Memory B cell (primary cell): ENCODE data around the gene TNIK.

ENCODE experiments used
- ATAC-seq: fragments of 150-1000 bp; cut with Tn5 transposase; 2 replicates; pipeline ENCODE4 v1.10.0; 2021; ENCODE audit warnings: low read depth, mild to moderate bottlenecking, moderate library complexity
- DNase-seq, 2 donors: peaks; one replicate each; pipeline ENCODE4 v3.0.0; 2022; ENCODE audit warnings: low spot score in 2 of 2
- H3K27ac Mint-ChIP-seq: one replicate; pipeline ENCODE4 v1.8.0; 2022; ENCODE audit warnings: mild to moderate bottlenecking, moderate library complexity, mixed read lengths
- H3K27me3 Mint-ChIP-seq: one replicate; pipeline ENCODE4 v1.8.0; 2022; ENCODE audit warnings: mixed read lengths
- H3K36me3 Mint-ChIP-seq: one replicate; pipeline ENCODE4 v1.8.0; 2022; ENCODE audit warnings: mild to moderate bottlenecking, mixed read lengths
- H3K4me1 Mint-ChIP-seq: one replicate; pipeline ENCODE4 v1.8.0; 2022; ENCODE audit warnings: mixed read lengths
- H3K4me3 Mint-ChIP-seq: one replicate; pipeline ENCODE4 v1.8.0; 2022; ENCODE audit warnings: mild to moderate bottlenecking, moderate library complexity, mixed read lengths
- H3K9me3 Mint-ChIP-seq: one replicate; pipeline ENCODE4 v1.8.0; 2022; ENCODE audit warnings: mixed read lengths

The TNIK gene

GRCh38 chr3:171229173-171229572, 231.0 kb downstream of the TNIK start:
- no peak overlapping the region for H3K4me3 Mint-ChIP-seq
- H3K9me3 Mint-ChIP-seq: peaks cover 1% of the 10 kb centered on the region
- H3K4me1 Mint-ChIP-seq: no peaks in the 10 kb centered on the region
- no peaks in the 10 kb centered on the region for H3K36me3 Mint-ChIP-seq
- no peaks in the 10 kb centered on the region for H3K27me3 Mint-ChIP-seq
- DNase-seq (no peak), ATAC-seq (no peak)
- no peak overlapping the region for H3K27ac Mint-ChIP-seq

GRCh38 chr3:171228240-171228639, 232.0 kb downstream of the TNIK start:
- Mint-ChIP-seq H3K4me1 (no peaks in the 10 kb centered on the region), H3K9me3 (peaks cover 1% of the 10 kb centered on the region), H3K36me3 (no peaks in the 10 kb centered on the region), H3K27me3 (no peaks in the 10 kb centered on the region), H3K27ac (no peak overlapping the region), H3K4me3 (no peak overlapping the region)
- ATAC-seq (no peak), DNase-seq (no peak)

GRCh38 chr3:171227828-171228227, 232.4 kb downstream of the TNIK start:
- Mint-ChIP-seq H3K4me1 (no peaks in the 10 kb centered on the region), H3K27ac (no peak overlapping the region)
- no peak for ATAC-seq

GRCh38 chr3:171227359-171227758, 232.8 kb downstream of the TNIK start:
- Mint-ChIP-seq H3K4me3 (no peak overlapping the region), H3K9me3 (peaks cover 1% of the 10 kb centered on the region), H3K36me3 (no peaks in the 10 kb centered on the region), H3K4me1 (no peaks in the 10 kb centered on the region), H3K27ac (no peak overlapping the region), H3K27me3 (no peaks in the 10 kb centered on the region)
- ATAC-seq (no peak), DNase-seq (no peak)

More at GRCh38 chr3:171227828-171228227, 232.4 kb downstream of the TNIK start:
- H3K4me3 Mint-ChIP-seq: no peak overlapping the region
- H3K36me3 Mint-ChIP-seq: no peaks in the 10 kb centered on the region
- DNase-seq: no peak
- peaks cover 1% of the 10 kb centered on the region for H3K9me3 Mint-ChIP-seq
- H3K27me3 Mint-ChIP-seq: no peaks in the 10 kb centered on the region

- Mint-ChIP-seq H3K4me3 (no peak overlapping the region), H3K4me1 (no peaks in the 10 kb centered on the region), H3K27me3 (no peaks in the 10 kb centered on the region), H3K9me3 (peaks cover 1% of the 10 kb centered on the region), H3K36me3 (no peaks in the 10 kb centered on the region), H3K27ac (no peak overlapping the region)
- DNase-seq (no peak), ATAC-seq (no peak)
Measured at GRCh38 chr3:171226794-171227193, 233.4 kb downstream of the TNIK start.

- H3K4me3 Mint-ChIP-seq: no peak overlapping the region
- no peak overlapping the region for H3K27ac Mint-ChIP-seq
- no peaks in the 10 kb centered on the region for H3K36me3 Mint-ChIP-seq
- H3K27me3 Mint-ChIP-seq: no peaks in the 10 kb centered on the region
- ATAC-seq: no peak
- H3K9me3 Mint-ChIP-seq: peaks cover 1% of the 10 kb centered on the region
- DNase-seq: no peak
- no peaks in the 10 kb centered on the region for H3K4me1 Mint-ChIP-seq
Measured at GRCh38 chr3:171225708-171226107, 234.5 kb downstream of the TNIK start.

- ATAC-seq (no peak), DNase-seq (no peak)
- Mint-ChIP-seq H3K9me3 (peaks cover 1% of the 10 kb centered on the region), H3K36me3 (no peaks in the 10 kb centered on the region), H3K4me3 (no peak overlapping the region), H3K27ac (no peak overlapping the region), H3K27me3 (no peaks in the 10 kb centered on the region), H3K4me1 (no peaks in the 10 kb centered on the region)
Measured at GRCh38 chr3:171225165-171225564, 235.0 kb downstream of the TNIK start.

GRCh38 chr3:171223396-171223795, 236.8 kb downstream of the TNIK start:
- DNase-seq: no peak
- Mint-ChIP-seq H3K27me3 (no peaks in the 10 kb centered on the region), H3K4me1 (no peaks in the 10 kb centered on the region), H3K27ac (no peak overlapping the region), H3K4me3 (no peak overlapping the region), H3K9me3 (peaks cover 1% of the 10 kb centered on the region), H3K36me3 (peaks cover 1% of the 10 kb centered on the region)
- ATAC-seq: no peak

- H3K4me1 Mint-ChIP-seq: no peaks in the 10 kb centered on the region
- peaks cover 1% of the 10 kb centered on the region for H3K36me3 Mint-ChIP-seq
- no peaks in the 10 kb centered on the region for H3K27me3 Mint-ChIP-seq
- no peak for DNase-seq
- no peak for ATAC-seq
- H3K27ac Mint-ChIP-seq: no peak overlapping the region
- peaks cover 1% of the 10 kb centered on the region for H3K9me3 Mint-ChIP-seq
- no peak overlapping the region for H3K4me3 Mint-ChIP-seq
Measured at GRCh38 chr3:171222995-171223394, 237.2 kb downstream of the TNIK start.

GRCh38 chr3:171221597-171221996, 238.6 kb downstream of the TNIK start:
- Mint-ChIP-seq H3K36me3 (peaks cover 1% of the 10 kb centered on the region), H3K27me3 (no peaks in the 10 kb centered on the region), H3K9me3 (peaks cover 4% of the 10 kb centered on the region), H3K27ac (no peak overlapping the region), H3K4me3 (no peak overlapping the region), H3K4me1 (no peaks in the 10 kb centered on the region)
- ATAC-seq: no peak
- no peak for DNase-seq

GRCh38 chr3:171221104-171221503, 239.1 kb downstream of the TNIK start:
- no peak overlapping the region for H3K4me3 Mint-ChIP-seq
- DNase-seq (no peak), ATAC-seq (no peak)
- H3K27me3 Mint-ChIP-seq: no peaks in the 10 kb centered on the region
- peaks cover 1% of the 10 kb centered on the region for H3K36me3 Mint-ChIP-seq
- H3K4me1 Mint-ChIP-seq: no peaks in the 10 kb centered on the region
- H3K27ac Mint-ChIP-seq: no peak overlapping the region
- H3K9me3 Mint-ChIP-seq: peaks cover 2% of the 10 kb centered on the region

GRCh38 chr3:171219258-171219657, 240.9 kb downstream of the TNIK start:
- H3K9me3 Mint-ChIP-seq: peaks cover 2% of the 10 kb centered on the region
- no peak overlapping the region for H3K27ac Mint-ChIP-seq
- no peaks in the 10 kb centered on the region for H3K27me3 Mint-ChIP-seq
- no peak overlapping the region for H3K4me3 Mint-ChIP-seq
- no peak for ATAC-seq
- no peaks in the 10 kb centered on the region for H3K4me1 Mint-ChIP-seq
- peaks cover 1% of the 10 kb centered on the region for H3K36me3 Mint-ChIP-seq
- no peak for DNase-seq

- Mint-ChIP-seq H3K27me3 (no peaks in the 10 kb centered on the region), H3K36me3 (peaks cover 1% of the 10 kb centered on the region), H3K27ac (no peak overlapping the region), H3K9me3 (peaks cover 2% of the 10 kb centered on the region), H3K4me3 (no peak overlapping the region), H3K4me1 (no peaks in the 10 kb centered on the region)
- DNase-seq (no peak), ATAC-seq (no peak)
Measured at GRCh38 chr3:171218069-171218468, 242.1 kb downstream of the TNIK start.

GRCh38 chr3:171213907-171214306, 246.3 kb downstream of the TNIK start:
- no peak for ATAC-seq
- peaks cover 2% of the 10 kb centered on the region for H3K36me3 Mint-ChIP-seq
- H3K9me3 Mint-ChIP-seq: peaks cover 2% of the 10 kb centered on the region
- DNase-seq: no peak
- no peaks in the 10 kb centered on the region for H3K4me1 Mint-ChIP-seq
- H3K4me3 Mint-ChIP-seq: no peak overlapping the region
- H3K27ac Mint-ChIP-seq: no peak overlapping the region
- peaks cover 2% of the 10 kb centered on the region for H3K27me3 Mint-ChIP-seq

GRCh38 chr3:171213178-171213577, 247.0 kb downstream of the TNIK start:
- Mint-ChIP-seq H3K27me3 (peaks cover 2% of the 10 kb centered on the region), H3K4me3 (no peak overlapping the region), H3K27ac (no peak overlapping the region), H3K9me3 (peaks cover 2% of the 10 kb centered on the region), H3K4me1 (no peaks in the 10 kb centered on the region), H3K36me3 (peaks cover 2% of the 10 kb centered on the region)
- ATAC-seq (no peak), DNase-seq (no peak)
